PC-3 (cell line): Measurements from ENCODE around the gene UHRF1. TPM values are rescaled to one million over a fixed set of nuclear protein-coding genes. Genes with fewer than 3 reads are reported as not detected.

ENCODE experiments used
- ATAC-seq: fragments of 200-7000 bp; cut with Tn5 transposase; 2 replicates; pipeline ENCODE4 v1.9.1; 2020; ENCODE audit warnings: mild to moderate bottlenecking, moderate library complexity
- BruUV-seq: library from RNA; stranded (reverse); fragments of 400-500 nt; replicated peaks from 2 replicates; lab custom pipeline; 2021; lab: Mats Ljungman, UMichigan
- CTCF ChIA-PET: fragments of 300-600 bp; sonication (Branson Sonifier 250); formaldehyde crosslinking; loops from one replicate; lab custom pipeline; 2022; ENCODE audit warnings: antibody characterized with exemption; lab: Charles Lee
- POLR2A ChIA-PET: fragments of 300-600 bp; sonication (Branson Sonifier 250); formaldehyde crosslinking; loops from one replicate; lab custom pipeline; 2022; ENCODE audit warnings: antibody characterized with exemption; ENCODE audit not compliant: unreplicated experiment; lab: Charles Lee
- DNase-seq: peaks from one replicate; pipeline ENCODE4 v3.0.0-alpha.2; 2015
- H2AFZ ChIP-seq: fragments of 300-600 bp; sonication (generic); 2 replicates; pipeline ENCODE4 v1.6.0; 2016; ENCODE audit warnings: antibody characterized with exemption, low read length
- H3F3A ChIP-seq: fragments of 300-600 bp; sonication (generic); one replicate; pipeline ENCODE4 v1.6.0; 2017; ENCODE audit warnings: antibody characterized with exemption, low read length, control low read depth, mild to moderate bottlenecking; ENCODE audit not compliant: unreplicated experiment
- H3K27ac ChIP-seq: fragments of 300-600 bp; sonication (generic); 2 replicates; pipeline ENCODE4 v1.5.1; 2016; ENCODE audit warnings: mild to moderate bottlenecking, low read length
- H3K27me3 ChIP-seq: fragments of 300-600 bp; sonication (generic); 2 replicates; pipeline ENCODE4 v1.6.1; 2016; ENCODE audit warnings: low read length, mixed read lengths
- H3K36me3 ChIP-seq: fragments of 300-600 bp; sonication (generic); 2 replicates; pipeline ENCODE4 v1.6.1; 2016; ENCODE audit warnings: low read depth, mixed run types, low read length, mixed read lengths
- H3K4me1 ChIP-seq: fragments of 300-600 bp; sonication (generic); 2 replicates; pipeline ENCODE4 v1.5.1; 2016; ENCODE audit warnings: low read length; ENCODE audit not compliant: insufficient read depth
- H3K4me2 ChIP-seq: fragments of 300-600 bp; sonication (generic); 2 replicates; pipeline ENCODE4 v1.6.0; 2016; ENCODE audit warnings: low read length
- H3K4me3 ChIP-seq: fragments of 300-600 bp; sonication (generic); 2 replicates; pipeline ENCODE4 v1.5.1; 2016; ENCODE audit warnings: mild to moderate bottlenecking, low read length, mixed read lengths
- H3K79me2 ChIP-seq: fragments of 300-600 bp; sonication (generic); 2 replicates; pipeline ENCODE4 v1.6.1; 2017; ENCODE audit warnings: low read length, mixed read lengths
- H3K9ac ChIP-seq: fragments of 300-600 bp; sonication (generic); 2 replicates; pipeline ENCODE4 v1.6.0; 2016; ENCODE audit warnings: mild to moderate bottlenecking, low read length
- H3K9me2 ChIP-seq: fragments of 300-600 bp; sonication (generic); replicated peaks from 2 replicates; pipeline ENCODE4 v1.6.1; 2016; ENCODE audit warnings: mixed run types, low read length, mixed read lengths
- H3K9me3 ChIP-seq: fragments of 300-600 bp; sonication (generic); 2 replicates; pipeline ENCODE4 v1.6.1; 2016; ENCODE audit warnings: low read length, mixed read lengths
- H4K20me1 ChIP-seq: fragments of 300-600 bp; sonication (generic); 2 replicates; pipeline ENCODE4 v1.6.1; 2016; ENCODE audit warnings: low read length, mixed read lengths
- EZH2 ChIP-seq: fragments of 300-600 bp; sonication (generic); IDR thresholded peaks from one replicate; pipeline ENCODE4 v1.6.1; 2017; ENCODE audit warnings: antibody characterized with exemption, mild to moderate bottlenecking, low read length; ENCODE audit not compliant: unreplicated experiment
- EZH2phosphoT487 ChIP-seq: fragments of 300-600 bp; sonication (generic); IDR thresholded peaks from 2 replicates; pipeline ENCODE4 v1.6.1; 2018; ENCODE audit warnings: mild to moderate bottlenecking, antibody characterized with exemption, low read length, borderline replicate concordance
- intact Hi-C: fragments of 100-400 bp; cut with micrococcal nuclease; formaldehyde crosslinking; loops from 2 replicates; pipeline ENCODE4 v1.9.0; 2023
- total RNA-seq: library from RNA; depleted of rRNA; stranded (reverse); fragments of >200 nt; gene quantifications from 2 replicates; pipeline ENCODE4 v1.2.3, GENCODE V29; 2014
- TF ChIP-seq, protein P1 (sequence below): fragments of 300-600 bp; sonication (generic); conservative IDR thresholded peaks from 2 replicates; pipeline ENCODE4 v1.5.1; 2017; ENCODE audit warnings: antibody characterized with exemption, low read depth, mild to moderate bottlenecking, low read length

Gene UHRF1
- total RNA-seq, 1 experiment from 2014 or later = 163 TPM

DNA sequence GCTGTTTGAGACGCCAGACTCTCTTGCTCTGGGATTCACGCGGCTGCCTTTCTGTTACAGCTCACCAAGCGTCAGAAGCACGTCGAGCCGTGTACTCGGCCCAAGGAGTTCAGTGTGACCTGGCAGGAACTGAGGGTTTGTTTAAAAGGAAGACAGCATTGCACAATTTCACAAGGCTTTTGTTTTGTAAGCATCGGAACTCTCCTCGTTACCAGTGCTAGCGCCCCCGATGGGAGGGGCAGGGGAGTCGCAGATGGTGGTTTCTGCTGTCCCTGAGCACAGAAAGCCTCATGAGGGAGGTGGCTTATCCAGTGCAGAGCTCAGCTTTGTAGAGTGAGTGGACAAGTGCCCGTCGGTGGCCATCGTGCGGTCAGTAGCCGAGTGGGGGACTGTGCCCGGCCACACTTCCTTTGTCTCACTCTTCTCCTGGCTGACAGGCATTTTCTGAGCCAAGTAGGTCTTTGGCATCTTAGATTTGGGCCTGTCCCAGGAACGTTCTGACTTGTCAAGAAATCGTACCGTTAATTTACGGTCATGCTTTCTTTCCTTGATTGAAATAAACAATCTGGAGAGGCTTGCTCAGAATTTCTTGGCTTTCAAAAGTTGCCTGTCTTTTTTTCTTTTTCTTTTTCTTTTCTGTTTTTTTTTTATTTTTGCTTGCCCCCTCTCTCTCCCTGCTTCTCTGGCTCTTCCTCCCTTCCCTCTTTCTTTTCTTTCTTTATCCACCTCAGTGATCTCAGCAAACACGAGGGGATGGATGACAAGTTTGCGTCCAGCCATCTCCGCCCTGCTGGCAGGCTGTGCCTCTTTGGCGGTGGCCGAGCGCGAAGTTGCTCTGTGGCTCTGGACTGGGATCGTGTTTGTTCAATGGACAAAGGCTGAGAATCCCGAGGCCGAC is 67.3 kb downstream of the UHRF1 start:
- intact Hi-C loops = loop anchor here (1.0 to 2.0 kb wide), 2 partner anchors 26 to 104 kb away; no protein-coding TSS in a partner anchor
- Histone ChIP-seq H3K4me2 (peak overlapping the region; percentile 37), H3K27me3 (no peaks in the 10 kb centered on the region), H3F3A (no peaks in the 10 kb centered on the region), H2AFZ (peak overlapping the region; percentile 31; the same call in 1 of the 2 replicates), H4K20me1 (peaks cover 45% of the 10 kb centered on the region), H3K36me3 (peaks cover 6% of the 10 kb centered on the region; the same call in 1 of the 2 replicates), H3K4me3 (peak overlapping the region; percentile 5; the same call in 1 of the 2 replicates), H3K27ac (peak overlapping the region; percentile 35), H3K9me2 (no peaks in the 10 kb centered on the region), H3K9ac (no peak overlapping the region), H3K4me1 (peaks cover 41% of the 10 kb centered on the region), H3K9me3 (no peaks in the 10 kb centered on the region), H3K79me2 (peaks cover 100% of the 10 kb centered on the region)
- CTCF ChIA-PET = interaction anchor here (1.1 kb wide), 1 partner anchor 50 kb away, joined by 4 read pairs; no protein-coding TSS in a partner anchor
- BruUV-seq = no TSS peak
- TF ChIP-seq EZH2phosphoT487 = no peak
- TF ChIP-seq, protein P1, sequence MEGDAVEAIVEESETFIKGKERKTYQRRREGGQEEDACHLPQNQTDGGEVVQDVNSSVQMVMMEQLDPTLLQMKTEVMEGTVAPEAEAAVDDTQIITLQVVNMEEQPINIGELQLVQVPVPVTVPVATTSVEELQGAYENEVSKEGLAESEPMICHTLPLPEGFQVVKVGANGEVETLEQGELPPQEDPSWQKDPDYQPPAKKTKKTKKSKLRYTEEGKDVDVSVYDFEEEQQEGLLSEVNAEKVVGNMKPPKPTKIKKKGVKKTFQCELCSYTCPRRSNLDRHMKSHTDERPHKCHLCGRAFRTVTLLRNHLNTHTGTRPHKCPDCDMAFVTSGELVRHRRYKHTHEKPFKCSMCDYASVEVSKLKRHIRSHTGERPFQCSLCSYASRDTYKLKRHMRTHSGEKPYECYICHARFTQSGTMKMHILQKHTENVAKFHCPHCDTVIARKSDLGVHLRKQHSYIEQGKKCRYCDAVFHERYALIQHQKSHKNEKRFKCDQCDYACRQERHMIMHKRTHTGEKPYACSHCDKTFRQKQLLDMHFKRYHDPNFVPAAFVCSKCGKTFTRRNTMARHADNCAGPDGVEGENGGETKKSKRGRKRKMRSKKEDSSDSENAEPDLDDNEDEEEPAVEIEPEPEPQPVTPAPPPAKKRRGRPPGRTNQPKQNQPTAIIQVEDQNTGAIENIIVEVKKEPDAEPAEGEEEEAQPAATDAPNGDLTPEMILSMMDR = peak; percentile 84
- no peak for TF ChIP-seq EZH2
- ATAC-seq = peak; percentile 53
- POLR2A ChIA-PET = no interaction called here
- peak; percentile 89 for DNase-seq

DNA sequence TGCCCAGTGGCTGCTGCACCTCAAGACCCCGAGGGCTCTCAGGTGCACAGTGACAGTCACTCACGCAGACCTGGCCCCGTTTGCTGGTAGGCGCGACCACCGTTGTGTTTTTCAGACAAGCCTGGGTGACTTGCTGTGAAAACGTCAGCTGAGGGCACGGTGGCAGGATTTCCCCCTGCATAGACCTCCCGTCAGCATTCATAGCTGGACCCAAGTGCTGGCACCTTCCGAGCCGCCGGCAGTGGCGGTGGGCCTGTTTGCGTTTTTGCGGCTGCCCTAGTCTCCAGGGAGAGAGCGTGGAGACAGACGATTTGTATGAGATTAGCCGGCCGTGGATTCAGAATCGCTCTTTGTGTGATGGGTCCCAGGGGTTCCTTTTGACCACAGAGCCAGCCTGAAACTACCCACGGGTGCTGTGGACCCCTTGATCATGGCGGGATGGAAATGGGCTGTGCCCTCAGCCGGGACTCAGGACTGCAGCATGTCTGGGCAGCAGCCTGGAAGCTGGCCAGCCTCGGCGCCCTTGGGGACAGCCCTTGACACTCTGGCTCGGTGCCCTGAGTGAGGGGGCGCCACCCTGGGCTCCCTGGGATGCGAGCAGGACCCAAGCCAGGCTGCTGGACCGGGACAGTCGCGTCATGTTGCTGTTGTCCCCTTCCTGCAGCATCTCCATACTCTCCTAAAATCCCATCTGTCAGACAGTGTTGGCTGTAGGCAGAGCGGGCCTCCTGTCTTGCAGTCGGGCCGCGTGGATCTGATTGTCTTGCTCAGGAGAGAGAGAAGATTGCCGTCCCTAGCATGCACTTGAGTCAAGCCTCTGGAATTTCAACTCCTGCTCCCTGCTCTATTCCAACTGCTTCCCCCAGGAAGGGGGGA is 68.2 kb downstream of the UHRF1 start:
- Histone ChIP-seq H4K20me1 (peaks cover 38% of the 10 kb centered on the region; the same call in 1 of the 2 replicates), H3K36me3 (peaks cover 6% of the 10 kb centered on the region; the same call in 1 of the 2 replicates), H3K4me2 (no peak overlapping the region), H3F3A (no peaks in the 10 kb centered on the region), H3K9ac (no peak overlapping the region), H3K4me1 (peaks cover 32% of the 10 kb centered on the region), H3K4me3 (no peak overlapping the region), H2AFZ (no peak overlapping the region), H3K27me3 (no peaks in the 10 kb centered on the region), H3K9me3 (no peaks in the 10 kb centered on the region), H3K27ac (no peak overlapping the region), H3K79me2 (peaks cover 96% of the 10 kb centered on the region), H3K9me2 (no peaks in the 10 kb centered on the region)
- BruUV-seq = no TSS peak
- CTCF ChIA-PET = interaction anchor here (0.6 kb wide), 1 partner anchor 580 kb away, joined by 5 read pairs; no protein-coding TSS in a partner anchor
- ATAC-seq (no peak), DNase-seq (no peak)
- TF ChIP-seq, protein P1 = no peak
- TF ChIP-seq EZH2 = no peak
- no peak for TF ChIP-seq EZH2phosphoT487
- POLR2A ChIA-PET = no interaction called here
- intact Hi-C loops = loop anchor here (2.0 kb wide), 1 partner anchor 105 kb away; no protein-coding TSS in a partner anchor
